ENCODE data around the gene GHR. TPM values are rescaled to one million over a fixed set of nuclear protein-coding genes. Genes with fewer than 3 reads are reported as not detected.

Gene GHR
- total RNA-seq, 1 experiment from 2014 or later = 0.05 TPM

- H3K9me3 ChIP-seq (ENCODE audit: control insufficient read depth, insufficient read depth, low read depth, low read length) = no peaks in the 10 kb centered on the region
- no peak for DNase-seq (ENCODE audit: low read depth, low spot score)
- intact Hi-C loops (cut with micrococcal nuclease; ENCODE audit: unreplicated experiment) = no loop called here
- no peaks in the 10 kb centered on the region for H3K4me1 ChIP-seq (ENCODE audit: control insufficient read depth, insufficient read depth, low read length)
- no peaks in the 10 kb centered on the region for H3K27me3 ChIP-seq (ENCODE audit: control insufficient read depth, insufficient read depth, low read length)
- BruUV-seq (replicated peaks) = no TSS peak
- POLR2A ChIA-PET = no interaction called here
- CTCF ChIA-PET = no interaction called here
- H3K4me3 ChIP-seq (ENCODE audit: low read depth in 2 of 2, low read length in 2 of 2) = no peak overlapping the region
- no peaks in the 10 kb centered on the region for H3K36me3 ChIP-seq (ENCODE audit: control insufficient read depth, insufficient read depth, low read length)
- no peak overlapping the region for H3K27ac ChIP-seq (ENCODE audit: low read length)
- in situ Hi-C loops (cut with HindIII; ENCODE audit: low pct_unique_long_range_greater_than_20kb, low sequenced_read_pairs) = no loop called here
- ATAC-seq = no peak
- TF ChIP-seq SIN3A (IDR thresholded peaks at IDR 0.05; ENCODE audit: borderline replicate concordance, insufficient read depth, low read depth, low read length) (no peak), REST (IDR thresholded peaks at IDR 0.05; ENCODE audit: insufficient read depth in 1 of 2, low read depth in 2 of 2, low read length in 1 of 2) (no peak), POLR2AphosphoS5 (IDR thresholded peaks at IDR 0.05; ENCODE audit: low read depth, low read length) (no peak), CTCF (IDR thresholded peaks at IDR 0.05) (no peak), TCF7L2 (IDR thresholded peaks at IDR 0.05; ENCODE audit: low read depth, low read length) (no peak)
These were observed 44.8 kb downstream of the GHR start for GRCh38 chr5:42467981-42468524.

- in situ Hi-C loops (cut with HindIII; ENCODE audit: low pct_unique_long_range_greater_than_20kb, low sequenced_read_pairs) = no loop called here
- CTCF ChIA-PET = no interaction called here
- H3K9me3 ChIP-seq (ENCODE audit: control insufficient read depth, insufficient read depth, low read depth, low read length) = no peaks in the 10 kb centered on the region
- BruUV-seq (replicated peaks) = no TSS peak
- H3K27ac ChIP-seq (ENCODE audit: low read length) = no peak overlapping the region
- H3K36me3 ChIP-seq (ENCODE audit: control insufficient read depth, insufficient read depth, low read length) = no peaks in the 10 kb centered on the region
- DNase-seq (ENCODE audit: low read depth, low spot score) (no peak), ATAC-seq (no peak)
- no peaks in the 10 kb centered on the region for H3K4me1 ChIP-seq (ENCODE audit: control insufficient read depth, insufficient read depth, low read length)
- POLR2A ChIA-PET = no interaction called here
- TF ChIP-seq POLR2AphosphoS5 (IDR thresholded peaks at IDR 0.05; ENCODE audit: low read depth, low read length) = no peak
- no peak for TF ChIP-seq TCF7L2 (IDR thresholded peaks at IDR 0.05; ENCODE audit: low read depth, low read length)
- no peak for TF ChIP-seq CTCF (IDR thresholded peaks at IDR 0.05)
- no peak for TF ChIP-seq REST (IDR thresholded peaks at IDR 0.05; ENCODE audit: insufficient read depth in 1 of 2, low read depth in 2 of 2, low read length in 1 of 2)
- no peak overlapping the region for H3K4me3 ChIP-seq (ENCODE audit: low read depth in 2 of 2, low read length in 2 of 2)
- no peaks in the 10 kb centered on the region for H3K27me3 ChIP-seq (ENCODE audit: control insufficient read depth, insufficient read depth, low read length)
- intact Hi-C loops (cut with micrococcal nuclease; ENCODE audit: unreplicated experiment) = no loop called here
These were observed 60.4 kb downstream of the GHR start for GRCh38 chr5:42483472-42484154.

All from Panc1 (cell line).